ENCODE data around the gene MINAR2. TPM values are rescaled to one million over a fixed set of nuclear protein-coding genes. Genes with fewer than 3 reads are reported as not detected.

Gene MINAR2, protein sequence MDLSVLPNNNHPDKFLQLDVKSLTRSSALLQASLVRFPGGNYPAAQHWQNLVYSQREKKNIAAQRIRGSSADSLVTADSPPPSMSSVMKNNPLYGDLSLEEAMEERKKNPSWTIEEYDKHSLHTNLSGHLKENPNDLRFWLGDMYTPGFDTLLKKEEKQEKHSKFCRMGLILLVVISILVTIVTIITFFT
- not detected in 2 replicates for total RNA-seq (2012; rRNA removed)

DNA sequence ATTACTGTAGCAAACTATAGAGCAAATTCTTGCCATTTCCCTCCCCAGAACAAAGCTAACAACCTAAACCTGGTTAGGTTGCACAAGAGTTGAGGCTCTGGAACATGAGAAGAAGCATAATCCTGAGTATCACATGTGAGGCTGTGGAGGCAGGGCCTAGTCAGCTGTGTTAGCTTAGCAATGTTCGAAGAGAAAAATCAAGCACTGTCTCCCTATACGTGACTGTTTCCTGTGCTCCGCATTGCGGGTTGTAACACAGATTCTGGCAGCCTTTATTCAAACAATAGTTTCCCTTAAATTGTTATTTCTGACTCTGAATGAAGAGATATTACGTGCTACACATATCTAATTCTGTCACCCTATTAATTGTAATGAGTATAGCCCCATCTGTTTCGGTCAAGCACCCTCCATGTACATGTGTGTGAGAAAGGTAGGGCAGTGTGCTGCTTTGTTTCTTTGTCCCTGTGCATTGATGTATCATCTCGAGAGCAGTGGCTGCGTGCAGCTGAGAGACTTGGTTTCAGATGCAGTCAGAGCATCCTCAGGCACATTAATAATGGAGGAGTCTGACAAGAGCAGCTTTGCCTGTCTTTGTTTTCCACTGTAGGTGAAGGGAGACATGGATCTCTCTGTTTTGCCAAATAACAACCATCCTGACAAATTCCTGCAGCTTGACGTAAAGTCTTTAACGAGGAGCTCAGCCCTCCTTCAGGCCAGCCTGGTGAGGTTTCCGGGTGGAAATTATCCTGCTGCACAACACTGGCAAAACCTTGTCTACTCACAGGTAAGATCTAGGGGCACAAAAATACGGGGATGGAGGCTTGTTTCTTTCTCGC is at the start of gene MINAR2:
Gene MINAR2 (plus strand): TSS at position 523 of the 836 bp plus-strand sequence. CDS start 97 bp downstream, at position 620.
- no peaks in the 10 kb centered on the region for H3K36me3 ChIP-seq (ENCODE audit: insufficient read depth, low read length)
- peaks cover 3% of the 10 kb centered on the region for H3K4me1 ChIP-seq (ENCODE audit: control insufficient read depth, insufficient read depth, low read length)

DNA sequence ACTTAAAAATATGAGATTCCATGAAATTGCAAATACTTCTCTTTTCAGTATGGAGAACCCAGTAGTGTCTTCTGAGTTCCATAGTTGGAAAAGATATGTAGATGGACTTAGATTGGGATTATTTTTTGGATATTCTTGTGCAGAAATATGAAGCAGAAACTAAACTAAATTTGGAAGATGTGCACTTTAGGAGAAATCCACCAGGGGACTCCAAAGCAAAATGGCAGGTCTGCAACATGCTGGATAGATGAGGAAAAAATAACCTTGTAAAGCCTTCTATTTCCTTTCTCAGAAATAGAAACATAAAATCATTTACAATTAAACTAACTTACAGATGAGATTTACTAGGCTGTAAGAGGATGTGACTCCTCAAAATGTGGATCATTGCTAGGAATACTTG is 49.2 kb upstream of the MINAR2 start:
- no peaks in the 10 kb centered on the region for H3K27me3 ChIP-seq (ENCODE audit: control insufficient read depth, insufficient read depth, low read length)
- H3K4me1 ChIP-seq (ENCODE audit: control insufficient read depth, insufficient read depth, low read length): no peaks in the 10 kb centered on the region
- H3K4me3 ChIP-seq (ENCODE audit: low read length): no peak overlapping the region
- no peak overlapping the region for H3K4me2 ChIP-seq (ENCODE audit: low read length)
- no peaks in the 10 kb centered on the region for H3K9me3 ChIP-seq (replicated peaks; ENCODE audit: low read length)
- H3K9ac ChIP-seq (ENCODE audit: low read depth, low read length): no peak overlapping the region
- H3K36me3 ChIP-seq (ENCODE audit: insufficient read depth, low read length): no peaks in the 10 kb centered on the region

More for the DNA sequence above, at the start of gene MINAR2:
- H3K9me3 ChIP-seq (replicated peaks; ENCODE audit: low read length): no peaks in the 10 kb centered on the region
- H3K9ac ChIP-seq (ENCODE audit: low read depth, low read length): no peak within 1 kb of the TSS
- H3K4me3 ChIP-seq (ENCODE audit: low read length): no peak within 1 kb of the TSS
- no peaks in the 10 kb centered on the region for H3K27me3 ChIP-seq (ENCODE audit: control insufficient read depth, insufficient read depth, low read length)
- no peak within 1 kb of the TSS for H3K4me2 ChIP-seq (ENCODE audit: low read length)

DNA sequence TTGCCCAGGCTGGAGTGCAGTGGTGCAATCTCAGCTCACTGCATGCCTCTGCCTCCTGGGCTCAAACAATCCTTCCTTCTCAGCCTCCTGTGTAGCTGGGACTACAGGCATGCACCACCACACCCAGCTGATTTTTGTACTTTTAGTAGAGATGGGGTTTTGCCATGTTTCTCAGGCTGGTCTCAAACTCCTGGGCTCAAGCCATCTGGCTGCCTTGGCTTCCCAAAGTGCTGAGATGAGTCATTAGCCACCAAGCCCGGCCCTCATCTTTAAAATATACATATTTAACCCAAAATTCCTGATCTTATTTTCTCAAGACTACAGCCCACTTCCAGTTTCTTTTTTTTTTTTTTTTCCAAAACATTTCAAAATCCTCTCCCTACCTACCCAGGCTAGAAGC is 31.7 kb upstream of the MINAR2 start:
- H3K4me2 ChIP-seq (ENCODE audit: low read length): no peak overlapping the region
- no peaks in the 10 kb centered on the region for H3K27me3 ChIP-seq (ENCODE audit: control insufficient read depth, insufficient read depth, low read length)
- no peaks in the 10 kb centered on the region for H3K4me1 ChIP-seq (ENCODE audit: control insufficient read depth, insufficient read depth, low read length)
- H3K4me3 ChIP-seq (ENCODE audit: low read length): no peak overlapping the region
- no peak overlapping the region for H3K9ac ChIP-seq (ENCODE audit: low read depth, low read length)
- no peaks in the 10 kb centered on the region for H3K9me3 ChIP-seq (replicated peaks; ENCODE audit: low read length)
- no peaks in the 10 kb centered on the region for H3K36me3 ChIP-seq (ENCODE audit: insufficient read depth, low read length)

DNA sequence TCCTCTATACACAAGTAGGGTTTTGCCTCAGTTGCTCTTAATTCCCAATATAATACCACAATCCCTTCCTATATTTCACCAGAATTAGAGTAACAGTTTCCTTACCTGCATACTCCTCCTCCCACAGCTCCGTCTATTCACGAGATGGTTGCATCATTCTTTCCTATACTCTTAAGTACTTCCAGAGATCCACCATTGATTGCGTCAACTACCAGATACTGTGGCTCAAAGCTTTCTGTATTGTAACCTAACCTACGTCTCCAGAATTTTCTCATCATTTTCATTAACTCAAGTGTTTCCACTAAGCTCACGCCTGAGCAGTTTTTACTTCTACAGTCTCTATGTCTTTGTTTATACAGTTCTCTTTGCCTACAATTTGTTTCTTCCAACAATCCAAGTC is 31.2 kb upstream of the MINAR2 start:
- no peak overlapping the region for H3K4me2 ChIP-seq (ENCODE audit: low read length)
- no peaks in the 10 kb centered on the region for H3K36me3 ChIP-seq (ENCODE audit: insufficient read depth, low read length)
- no peak overlapping the region for H3K4me3 ChIP-seq (ENCODE audit: low read length)
- H3K9me3 ChIP-seq (replicated peaks; ENCODE audit: low read length): no peaks in the 10 kb centered on the region
- no peak overlapping the region for H3K9ac ChIP-seq (ENCODE audit: low read depth, low read length)
- no peaks in the 10 kb centered on the region for H3K4me1 ChIP-seq (ENCODE audit: control insufficient read depth, insufficient read depth, low read length)
- H3K27me3 ChIP-seq (ENCODE audit: control insufficient read depth, insufficient read depth, low read length): no peaks in the 10 kb centered on the region

DNA sequence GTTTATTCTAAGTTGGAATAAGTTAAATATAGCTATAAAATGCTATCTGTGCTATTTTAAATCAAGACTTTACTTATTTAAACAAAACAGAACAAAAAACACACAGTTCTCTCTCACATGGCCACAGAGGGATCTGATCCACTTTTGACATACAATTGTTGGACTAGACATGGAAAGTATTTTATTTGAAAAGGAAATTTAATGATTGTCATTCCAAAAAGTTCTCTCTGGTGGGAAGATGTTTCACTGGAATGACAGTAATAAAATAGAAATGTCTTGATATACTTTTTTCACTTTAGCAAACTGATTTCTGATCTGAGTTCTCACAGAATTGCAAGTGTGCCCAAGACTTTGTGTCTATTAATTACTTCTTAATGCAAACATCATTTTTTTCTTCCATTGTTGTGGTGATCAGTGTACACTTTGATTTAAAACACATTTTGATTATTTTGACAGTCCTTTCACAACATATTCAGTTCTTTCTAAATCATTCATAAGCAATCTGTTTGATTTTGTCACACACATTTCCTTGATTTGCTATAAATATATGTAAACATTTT is 30.1 kb upstream of the MINAR2 start:
- Histone ChIP-seq H3K9ac (ENCODE audit: low read depth, low read length) (no peak overlapping the region), H3K4me3 (ENCODE audit: low read length) (no peak overlapping the region), H3K27me3 (ENCODE audit: control insufficient read depth, insufficient read depth, low read length) (no peaks in the 10 kb centered on the region), H3K36me3 (ENCODE audit: insufficient read depth, low read length) (no peaks in the 10 kb centered on the region), H3K9me3 (replicated peaks; ENCODE audit: low read length) (no peaks in the 10 kb centered on the region), H3K4me2 (ENCODE audit: low read length) (no peak overlapping the region), H3K4me1 (ENCODE audit: control insufficient read depth, insufficient read depth, low read length) (no peaks in the 10 kb centered on the region)

DNA sequence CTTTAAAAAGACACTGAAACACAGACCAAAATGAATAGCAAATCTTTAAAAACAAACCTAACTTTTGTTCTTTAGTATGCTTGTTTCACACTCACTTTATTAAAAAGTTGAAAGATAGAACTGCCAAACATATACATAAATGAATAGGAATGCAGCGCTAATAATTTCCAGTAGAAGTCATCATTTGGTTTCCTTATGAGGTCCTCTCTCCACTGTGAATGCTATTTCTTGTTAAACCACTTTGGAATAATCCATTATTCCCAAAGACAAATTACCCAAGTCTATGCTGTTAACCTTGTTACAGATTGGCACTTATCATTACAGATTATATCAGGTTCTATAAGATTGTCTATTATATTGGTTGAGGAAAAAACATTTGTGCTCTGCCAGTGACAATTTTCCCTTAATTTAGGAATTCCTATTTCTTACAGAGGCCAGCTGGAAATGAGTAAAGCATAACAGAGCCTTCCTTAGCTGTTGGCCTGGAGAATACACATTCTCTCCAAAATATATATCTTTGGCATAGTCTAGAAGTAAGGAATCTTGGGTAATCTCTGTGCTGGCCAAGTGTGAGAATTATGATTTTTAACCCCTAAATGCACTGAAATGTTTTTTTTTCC is 29.3 kb upstream of the MINAR2 start:
- H3K36me3 ChIP-seq (ENCODE audit: insufficient read depth, low read length): no peaks in the 10 kb centered on the region
- no peak overlapping the region for H3K9ac ChIP-seq (ENCODE audit: low read depth, low read length)
- H3K4me2 ChIP-seq (ENCODE audit: low read length): no peak overlapping the region
- H3K4me3 ChIP-seq (ENCODE audit: low read length): no peak overlapping the region
- no peaks in the 10 kb centered on the region for H3K9me3 ChIP-seq (replicated peaks; ENCODE audit: low read length)
- H3K27me3 ChIP-seq (ENCODE audit: control insufficient read depth, insufficient read depth, low read length): no peaks in the 10 kb centered on the region
- H3K4me1 ChIP-seq (ENCODE audit: control insufficient read depth, insufficient read depth, low read length): no peaks in the 10 kb centered on the region

DNA sequence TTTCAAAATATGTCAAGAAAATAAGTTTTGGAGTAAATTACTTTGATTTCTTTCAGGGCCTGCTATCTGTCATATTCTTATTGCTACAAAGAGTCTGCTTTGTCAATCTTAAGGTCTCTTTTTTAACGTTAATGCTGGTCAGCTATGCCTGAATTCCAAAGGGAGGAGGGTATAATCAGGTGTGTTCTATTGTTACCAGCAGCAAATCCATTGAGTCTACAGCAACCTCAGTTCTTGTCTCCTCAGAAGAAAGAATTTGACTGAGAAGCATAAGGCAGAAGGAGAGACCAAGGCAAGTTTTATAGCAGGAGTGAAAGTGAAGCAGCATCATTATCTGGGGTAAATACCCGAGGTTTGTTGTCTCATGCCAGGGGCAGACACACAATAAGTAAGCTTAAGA is 23.7 kb upstream of the MINAR2 start:
- Histone ChIP-seq H3K27me3 (ENCODE audit: control insufficient read depth, insufficient read depth, low read length) (no peaks in the 10 kb centered on the region), H3K36me3 (ENCODE audit: insufficient read depth, low read length) (no peaks in the 10 kb centered on the region), H3K4me3 (ENCODE audit: low read length) (no peak overlapping the region), H3K9me3 (replicated peaks; ENCODE audit: low read length) (no peaks in the 10 kb centered on the region), H3K4me2 (ENCODE audit: low read length) (no peak overlapping the region), H3K4me1 (ENCODE audit: control insufficient read depth, insufficient read depth, low read length) (no peaks in the 10 kb centered on the region), H3K9ac (ENCODE audit: low read depth, low read length) (no peak overlapping the region)

DNA sequence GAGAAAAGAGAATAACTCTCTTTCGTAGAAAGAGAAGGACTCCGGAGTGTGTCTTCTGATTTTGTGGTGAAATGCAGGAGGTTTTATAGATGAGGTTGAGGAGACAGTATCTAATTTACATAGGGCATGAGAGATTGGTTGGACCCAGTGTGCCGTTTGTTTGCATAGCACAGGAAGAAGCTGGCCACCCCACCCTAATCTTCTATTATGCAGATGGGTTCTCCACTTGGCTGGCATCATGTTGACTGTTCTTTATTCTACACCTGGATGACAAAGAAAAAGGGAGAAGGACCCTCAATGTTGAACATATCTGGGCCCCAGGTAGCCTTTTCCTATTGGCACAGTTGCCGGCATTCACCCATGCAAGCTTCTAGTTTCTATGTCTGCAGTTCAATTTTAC is 23.2 kb upstream of the MINAR2 start:
- H3K27me3 ChIP-seq (ENCODE audit: control insufficient read depth, insufficient read depth, low read length): no peaks in the 10 kb centered on the region
- H3K4me3 ChIP-seq (ENCODE audit: low read length): no peak overlapping the region
- H3K9ac ChIP-seq (ENCODE audit: low read depth, low read length): no peak overlapping the region
- no peaks in the 10 kb centered on the region for H3K9me3 ChIP-seq (replicated peaks; ENCODE audit: low read length)
- H3K4me2 ChIP-seq (ENCODE audit: low read length): no peak overlapping the region
- no peaks in the 10 kb centered on the region for H3K36me3 ChIP-seq (ENCODE audit: insufficient read depth, low read length)
- no peaks in the 10 kb centered on the region for H3K4me1 ChIP-seq (ENCODE audit: control insufficient read depth, insufficient read depth, low read length)

DNA sequence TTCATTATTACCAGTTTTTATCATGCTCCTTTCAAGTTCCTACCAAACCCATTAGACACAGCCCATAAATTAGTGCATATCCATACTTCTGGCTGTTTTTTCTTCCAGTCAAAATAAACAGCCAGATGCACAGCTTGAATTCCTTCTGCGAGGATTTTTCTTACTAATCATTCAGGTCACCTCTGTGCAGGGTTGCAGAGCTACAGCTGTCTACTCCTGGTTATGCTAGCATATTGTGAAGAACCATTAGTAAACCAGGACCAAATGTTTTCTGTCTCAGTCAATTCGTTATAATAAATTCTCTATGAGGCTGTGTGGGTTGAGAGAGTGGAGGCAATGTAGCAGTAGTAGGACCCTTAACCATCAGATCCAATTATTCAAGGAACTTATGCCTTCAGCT is 8.1 kb upstream of the MINAR2 start:
- Histone ChIP-seq H3K4me3 (ENCODE audit: low read length) (no peak overlapping the region), H3K4me2 (ENCODE audit: low read length) (no peak overlapping the region), H3K27me3 (ENCODE audit: control insufficient read depth, insufficient read depth, low read length) (no peaks in the 10 kb centered on the region)

DNA sequence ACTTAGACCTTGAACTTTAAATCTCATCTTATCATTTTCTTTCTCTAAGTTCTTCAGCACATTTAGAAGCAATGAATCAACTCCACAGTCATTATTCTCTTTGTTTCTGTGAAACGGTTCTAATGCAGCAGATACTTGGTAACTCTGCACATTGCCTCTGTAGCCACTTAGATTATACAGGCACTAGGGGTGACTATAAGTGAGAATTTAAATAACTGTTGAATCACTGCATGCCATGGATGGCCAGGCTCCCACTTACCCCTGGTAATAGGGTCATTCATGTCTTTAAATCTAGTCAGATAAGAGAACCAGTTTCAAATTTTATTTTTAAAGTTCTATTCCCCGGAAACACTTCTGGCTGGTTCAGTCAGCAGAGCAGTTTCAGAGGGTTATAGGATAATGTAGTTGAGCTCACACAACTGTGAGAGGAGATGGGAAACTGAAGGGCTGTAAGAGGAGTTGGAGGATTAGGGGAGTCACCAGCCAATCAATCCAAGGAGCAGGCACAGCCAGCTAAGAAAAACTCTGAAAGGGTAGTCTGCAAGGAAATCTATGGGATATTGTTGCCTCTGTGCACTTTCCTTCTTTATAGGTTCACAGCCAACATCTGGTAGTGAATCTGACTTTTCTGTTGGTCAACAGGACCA is 4.2 kb upstream of the MINAR2 start:
- H3K36me3 ChIP-seq (ENCODE audit: insufficient read depth, low read length): no peaks in the 10 kb centered on the region
- no peaks in the 10 kb centered on the region for H3K4me1 ChIP-seq (ENCODE audit: control insufficient read depth, insufficient read depth, low read length)
- no peak overlapping the region for H3K4me3 ChIP-seq (ENCODE audit: low read length)
- H3K4me2 ChIP-seq (ENCODE audit: low read length): no peak overlapping the region
- no peaks in the 10 kb centered on the region for H3K27me3 ChIP-seq (ENCODE audit: control insufficient read depth, insufficient read depth, low read length)
- H3K9me3 ChIP-seq (replicated peaks; ENCODE audit: low read length): no peaks in the 10 kb centered on the region
- H3K9ac ChIP-seq (ENCODE audit: low read depth, low read length): no peak overlapping the region

More for the DNA sequence above, 8.1 kb upstream of the MINAR2 start:
- H3K9ac ChIP-seq (ENCODE audit: low read depth, low read length): no peak overlapping the region
- H3K4me1 ChIP-seq (ENCODE audit: control insufficient read depth, insufficient read depth, low read length): no peaks in the 10 kb centered on the region
- no peaks in the 10 kb centered on the region for H3K9me3 ChIP-seq (replicated peaks; ENCODE audit: low read length)
- no peaks in the 10 kb centered on the region for H3K36me3 ChIP-seq (ENCODE audit: insufficient read depth, low read length)

DNA sequence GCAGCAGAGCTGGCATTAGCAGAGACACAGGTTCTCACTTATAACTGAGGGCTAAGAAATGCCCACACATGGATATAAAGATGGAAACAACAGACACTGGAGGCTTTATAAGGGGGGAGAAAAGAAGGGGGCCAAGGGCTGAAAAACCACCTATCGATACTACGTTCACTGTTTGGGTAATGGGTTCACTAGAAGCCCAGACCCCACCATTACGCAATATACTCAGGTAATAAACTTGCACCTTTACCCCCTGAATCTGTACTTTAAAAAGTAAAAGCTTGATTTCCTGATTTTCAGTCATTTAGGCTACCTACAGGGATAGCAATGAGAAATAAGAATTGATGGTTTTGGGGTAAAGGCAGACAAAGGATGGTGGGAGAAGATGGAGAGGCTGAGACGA is 1.9 kb upstream of the MINAR2 start:
- Histone ChIP-seq H3K27me3 (ENCODE audit: control insufficient read depth, insufficient read depth, low read length) (no peaks in the 10 kb centered on the region), H3K9me3 (replicated peaks; ENCODE audit: low read length) (no peaks in the 10 kb centered on the region), H3K4me1 (ENCODE audit: control insufficient read depth, insufficient read depth, low read length) (peaks cover 3% of the 10 kb centered on the region), H3K4me2 (ENCODE audit: low read length) (no peak overlapping the region), H3K36me3 (ENCODE audit: insufficient read depth, low read length) (no peaks in the 10 kb centered on the region), H3K9ac (ENCODE audit: low read depth, low read length) (no peak overlapping the region), H3K4me3 (ENCODE audit: low read length) (no peak overlapping the region)
